IPS-15b (cell line): ENCODE results near the gene BRD1.
"Not testable (repeated sequence)": the region's sequence is repeated elsewhere in the genome, so short reads cannot be mapped to it uniquely, and the experiment has no call there.

Experiments used
- H3K27me3 ChIP-seq: one replicate; pipeline ENCODE4 v1.6.1; 2013; ENCODE audit warnings: low read length; ENCODE audit not compliant: control insufficient read depth, insufficient read depth
- H3K36me3 ChIP-seq: one replicate; pipeline ENCODE4 v1.6.1; 2013; ENCODE audit warnings: low read length; ENCODE audit not compliant: control insufficient read depth, insufficient read depth
- H3K4me1 ChIP-seq: one replicate; pipeline ENCODE4 v1.6.1; 2013; ENCODE audit warnings: mild to moderate bottlenecking, low read length; ENCODE audit not compliant: control insufficient read depth, insufficient read depth
- H3K4me3 ChIP-seq: one replicate; pipeline ENCODE4 v1.5.1; 2013; ENCODE audit warnings: low read depth, low read length
- H3K9ac ChIP-seq: one replicate; pipeline ENCODE4 v1.6.1; 2013; ENCODE audit warnings: low read depth, mild to moderate bottlenecking, low read length
- H3K9me3 ChIP-seq: one replicate; pipeline ENCODE4 v1.6.1; 2013; ENCODE audit warnings: mild to moderate bottlenecking, low read length; ENCODE audit not compliant: control insufficient read depth, insufficient read depth

Gene BRD1

DNA sequence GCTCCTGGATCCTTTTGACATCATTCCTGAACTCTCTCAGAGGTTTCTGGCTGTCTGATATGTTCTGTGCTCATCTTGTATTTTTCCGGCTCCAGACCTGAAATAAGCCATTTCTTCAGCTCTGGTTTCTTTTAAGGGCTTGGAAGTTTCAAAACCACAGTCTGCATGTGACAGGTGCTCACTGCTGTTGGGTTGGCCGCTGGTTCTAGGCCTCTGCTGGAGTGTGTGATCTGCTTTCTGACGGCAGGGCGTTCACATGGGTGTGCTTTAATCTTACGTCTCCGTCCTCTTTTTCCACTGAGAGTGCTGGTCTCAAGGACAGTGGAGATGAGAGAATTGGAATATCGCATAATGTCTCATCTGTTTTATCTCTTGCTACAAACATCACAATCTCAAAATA, 36.3 kb upstream of the BRD1 start:
- Histone ChIP-seq H3K4me3 (no peak overlapping the region), H3K4me1 (no peaks in the 10 kb centered on the region), H3K9ac (no peak overlapping the region), H3K9me3 (no peaks in the 10 kb centered on the region), H3K36me3 (peaks cover 2% of the 10 kb centered on the region), H3K27me3 (no peaks in the 10 kb centered on the region)

DNA sequence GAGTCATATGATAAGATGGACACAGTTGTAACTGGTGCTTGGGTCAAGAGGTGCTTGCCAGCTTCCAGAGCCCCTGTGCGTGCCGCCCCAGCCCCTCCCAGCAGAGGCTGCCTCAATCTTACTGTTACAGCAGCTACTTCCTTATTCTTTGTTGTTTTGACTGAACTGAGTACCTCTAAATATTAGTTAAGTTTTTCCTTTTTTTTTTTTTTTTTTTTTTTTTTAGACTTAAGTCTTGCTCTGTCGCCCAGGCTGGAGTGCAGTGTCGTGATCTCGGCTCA, 34.8 kb upstream of the BRD1 start:
- Histone ChIP-seq H3K4me1 (no peaks in the 10 kb centered on the region), H3K4me3 (no peak overlapping the region), H3K36me3 (no peaks in the 10 kb centered on the region), H3K27me3 (no peaks in the 10 kb centered on the region), H3K9me3 (no peaks in the 10 kb centered on the region), H3K9ac (no peak overlapping the region)

DNA sequence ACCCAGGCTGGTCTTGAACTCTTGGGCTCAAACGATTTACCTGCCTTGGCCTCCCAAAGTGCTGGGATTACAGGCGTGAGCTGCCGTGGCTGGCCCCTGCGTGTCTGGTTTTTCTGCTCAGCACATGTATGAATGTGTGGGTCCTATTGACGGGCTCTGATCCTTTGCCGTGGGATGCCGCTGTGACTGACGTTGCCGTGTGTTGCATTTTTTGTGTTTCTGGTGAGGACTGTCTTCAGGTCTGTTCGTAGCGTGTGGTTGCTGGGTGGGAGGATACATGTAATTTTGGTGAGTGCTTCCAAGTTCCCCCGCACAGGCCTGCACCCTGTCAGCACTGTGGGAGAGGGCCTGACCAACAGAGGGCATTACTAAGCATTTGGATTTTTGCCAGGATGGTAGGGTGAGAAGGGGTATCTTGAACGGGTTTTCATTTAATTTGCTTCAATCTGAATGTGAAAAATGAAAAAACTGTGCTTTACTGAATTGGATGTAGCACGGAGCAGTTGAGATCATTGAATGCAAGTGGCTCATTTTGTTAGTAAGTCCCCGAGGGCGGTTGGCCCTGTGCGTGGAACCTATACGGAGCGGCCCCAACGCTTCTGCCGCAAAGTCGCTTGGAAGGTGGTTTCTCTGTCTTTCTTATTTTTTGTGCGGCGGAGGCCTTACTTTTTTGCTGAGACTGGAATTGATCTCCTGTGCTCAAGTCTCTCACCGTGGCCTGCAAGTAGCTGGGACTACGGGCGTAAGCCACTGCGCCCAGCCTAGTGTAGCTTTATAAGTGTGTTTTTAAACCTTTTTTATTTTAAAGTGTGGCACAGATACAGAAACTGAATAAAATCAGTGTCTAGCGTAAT, 34.2 kb upstream of the BRD1 start:
- Histone ChIP-seq H3K9me3 (no peaks in the 10 kb centered on the region), H3K4me3 (no peak overlapping the region), H3K9ac (no peak overlapping the region), H3K4me1 (no peaks in the 10 kb centered on the region), H3K36me3 (no peaks in the 10 kb centered on the region), H3K27me3 (no peaks in the 10 kb centered on the region)

DNA sequence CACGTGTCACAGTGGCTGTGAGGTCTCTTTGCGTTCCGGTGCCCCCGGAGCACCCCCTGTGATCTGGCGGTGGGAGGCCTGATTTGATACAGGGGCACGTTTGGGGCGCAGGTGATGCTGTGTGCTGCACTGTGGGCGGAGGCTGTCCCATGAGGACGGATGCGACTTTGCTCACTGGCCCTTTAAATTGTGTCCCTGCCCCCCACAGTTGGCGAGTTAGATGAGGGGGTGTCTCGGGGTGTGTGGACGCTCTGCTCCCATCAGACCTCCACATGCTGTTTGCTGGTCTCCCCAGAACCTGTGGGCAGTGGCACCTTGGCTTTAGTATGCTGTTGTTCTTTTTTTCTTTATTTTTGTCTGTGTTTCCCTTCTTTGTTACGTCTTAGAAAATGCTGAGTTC, 31.2 kb upstream of the BRD1 start:
- Histone ChIP-seq H3K9me3 (no peaks in the 10 kb centered on the region), H3K9ac (no peak overlapping the region), H3K4me3 (no peak overlapping the region), H3K4me1 (peaks cover 9% of the 10 kb centered on the region), H3K36me3 (no peaks in the 10 kb centered on the region), H3K27me3 (no peaks in the 10 kb centered on the region)

DNA sequence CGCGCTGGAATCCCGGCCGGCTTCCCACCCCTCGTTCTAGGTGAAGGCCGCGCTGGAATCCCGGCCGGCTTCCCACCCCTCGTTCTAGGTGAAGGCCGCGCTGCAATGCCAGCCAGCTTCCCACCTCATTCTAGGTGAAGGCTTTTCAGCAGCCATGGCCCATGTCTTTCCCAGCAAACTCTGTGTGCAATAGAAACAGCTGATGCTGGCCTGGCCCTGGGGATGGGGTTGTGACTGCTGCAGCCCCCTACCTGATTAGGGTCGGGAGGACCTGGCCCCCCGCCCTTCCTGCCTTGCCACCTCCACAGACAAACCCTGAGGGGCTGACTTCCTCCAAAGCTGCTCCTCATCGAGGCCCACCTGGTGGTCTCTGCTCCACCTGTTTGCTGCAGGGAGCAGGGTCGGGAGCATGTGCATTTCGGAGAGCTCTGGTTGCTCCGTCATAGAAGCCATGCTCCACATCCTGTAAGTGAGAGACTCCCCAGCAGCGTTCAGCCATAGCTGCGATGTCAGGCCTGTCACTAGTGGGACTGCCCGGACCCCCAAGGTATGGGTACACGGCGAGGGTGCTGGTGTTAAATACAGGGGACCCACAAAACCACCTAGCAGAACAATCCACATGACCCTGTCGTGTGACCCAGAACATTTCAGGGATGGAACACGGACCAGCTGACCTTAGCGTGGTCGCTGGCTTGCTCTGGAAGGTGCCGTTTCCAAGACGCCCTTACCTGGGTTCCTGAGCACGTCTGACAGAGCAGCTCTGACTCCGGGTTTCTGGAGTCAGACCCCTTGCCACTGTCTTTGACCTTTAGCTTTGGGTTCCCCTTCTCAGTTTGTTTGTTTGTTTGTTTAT, 29.3 kb upstream of the BRD1 start:
- Histone ChIP-seq H3K27me3 (peaks cover 8% of the 10 kb centered on the region), H3K4me1 (peaks cover 9% of the 10 kb centered on the region), H3K9me3 (no peaks in the 10 kb centered on the region), H3K9ac (no peak overlapping the region), H3K36me3 (no peaks in the 10 kb centered on the region), H3K4me3 (no peak overlapping the region)

DNA sequence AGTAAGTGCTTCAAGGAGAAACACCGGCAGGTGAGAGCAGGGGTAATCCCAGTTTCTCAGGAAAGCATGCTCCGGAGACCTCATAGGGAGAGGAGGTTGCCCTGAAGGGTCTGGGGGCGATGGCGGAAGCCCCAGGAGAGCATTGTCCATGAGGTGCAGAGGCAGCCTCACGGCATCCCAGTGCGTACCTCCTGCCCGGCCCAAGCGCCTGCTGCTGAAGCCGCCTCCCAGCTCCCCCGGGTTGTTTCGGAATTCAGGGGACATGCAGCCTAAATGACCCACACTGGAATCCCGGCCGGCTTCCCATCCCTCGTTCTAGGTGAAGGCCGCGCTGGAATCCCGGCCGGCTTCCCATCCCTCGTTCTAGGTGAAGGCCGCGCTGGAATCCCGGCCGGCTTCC, 28.7 kb upstream of the BRD1 start:
- Histone ChIP-seq H3K9ac (peak overlapping the region; percentile 32), H3K4me3 (no peak overlapping the region)

DNA sequence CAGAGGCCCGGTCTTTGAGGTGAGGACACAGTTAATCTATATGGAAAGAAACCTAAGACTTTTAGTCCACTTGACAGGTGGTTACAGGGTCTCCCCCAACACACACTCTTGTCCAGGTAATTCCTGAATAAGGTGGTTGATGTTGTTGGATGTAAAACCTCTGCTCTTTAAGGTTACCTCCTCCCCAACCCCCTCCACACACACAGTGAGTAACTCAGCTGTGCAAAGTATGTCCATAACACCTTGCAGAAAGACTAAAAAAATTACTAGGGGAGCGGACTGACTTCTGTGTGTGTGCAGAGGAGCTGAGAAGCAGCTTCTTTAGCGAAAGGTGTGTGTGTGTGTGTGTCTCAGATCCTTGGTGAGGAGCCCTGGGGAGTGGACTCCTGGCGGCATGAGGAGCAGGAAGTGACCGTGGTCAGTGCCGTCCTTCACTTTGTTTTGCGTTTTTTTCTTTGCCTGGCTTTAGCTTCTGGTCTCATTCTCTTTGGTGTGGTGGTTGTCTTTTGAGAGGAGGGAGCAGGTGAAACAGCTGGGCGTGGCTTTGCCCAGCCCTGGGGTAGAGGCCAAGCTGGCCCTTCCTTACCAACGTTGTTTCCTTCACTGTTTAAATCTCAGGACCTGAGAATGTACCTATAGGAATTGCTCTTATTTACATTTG, 27.7 kb upstream of the BRD1 start:
- Histone ChIP-seq H3K4me1 (peaks cover 9% of the 10 kb centered on the region), H3K9ac (no peak overlapping the region), H3K4me3 (no peak overlapping the region)

More for the DNA sequence above, 28.7 kb upstream of the BRD1 start:
- H3K36me3 ChIP-seq, result no peaks in the 10 kb centered on the region
- no peaks in the 10 kb centered on the region for H3K9me3 ChIP-seq
- peaks cover 14% of the 10 kb centered on the region for H3K27me3 ChIP-seq
- peaks cover 9% of the 10 kb centered on the region for H3K4me1 ChIP-seq

DNA sequence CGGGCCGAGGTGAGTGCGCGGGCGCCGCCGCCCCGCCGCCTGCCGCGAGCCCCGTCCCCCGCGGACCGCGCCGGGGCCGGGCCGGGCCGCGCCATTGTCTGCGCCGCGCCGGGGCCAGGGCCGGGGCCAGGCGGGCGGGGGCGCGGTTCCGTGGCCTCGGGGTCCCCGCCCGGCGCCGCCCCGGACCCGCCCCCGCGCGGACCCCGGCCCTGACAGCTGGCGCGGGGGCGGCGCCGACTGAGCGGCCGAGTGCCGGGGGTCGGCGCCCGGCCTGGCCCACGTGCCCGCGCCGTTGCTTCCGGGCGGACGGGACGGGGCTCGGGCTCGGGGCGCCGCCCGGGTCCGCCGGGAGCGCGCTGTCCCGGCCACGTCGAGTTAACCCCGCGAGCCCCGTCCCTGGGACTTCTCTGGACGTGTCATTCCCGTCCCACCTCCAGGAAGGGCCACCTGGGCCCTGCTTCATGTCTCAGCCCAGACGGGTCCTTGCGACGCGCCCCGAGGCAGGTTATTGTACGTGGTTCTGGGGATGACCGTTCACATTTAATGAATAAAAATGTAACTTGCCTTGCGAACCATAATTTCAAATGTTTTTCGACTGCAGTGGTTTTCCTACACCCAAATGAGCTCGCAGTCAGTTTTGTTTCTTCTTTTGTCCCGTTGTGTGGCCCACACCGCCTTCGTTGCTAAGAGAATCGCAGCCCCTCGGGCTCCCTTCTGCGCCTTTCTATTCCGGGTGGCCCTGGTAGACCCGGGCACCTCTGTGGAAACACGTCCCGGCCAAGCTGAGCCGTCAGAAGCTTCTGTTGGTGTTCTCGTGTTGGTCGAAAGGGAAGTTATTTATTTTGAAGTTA, 26.5 kb upstream of the BRD1 start:
- Histone ChIP-seq H3K36me3 (no peaks in the 10 kb centered on the region), H3K9me3 (no peaks in the 10 kb centered on the region), H3K27me3 (peaks cover 35% of the 10 kb centered on the region), H3K4me3 (peak overlapping the region; percentile 91), H3K4me1 (peaks cover 9% of the 10 kb centered on the region), H3K9ac (no peak overlapping the region)

More for the DNA sequence above, 27.7 kb upstream of the BRD1 start:
- H3K9me3 ChIP-seq, result no peaks in the 10 kb centered on the region
- H3K36me3 ChIP-seq, result no peaks in the 10 kb centered on the region
- H3K27me3 ChIP-seq, result peaks cover 24% of the 10 kb centered on the region

DNA sequence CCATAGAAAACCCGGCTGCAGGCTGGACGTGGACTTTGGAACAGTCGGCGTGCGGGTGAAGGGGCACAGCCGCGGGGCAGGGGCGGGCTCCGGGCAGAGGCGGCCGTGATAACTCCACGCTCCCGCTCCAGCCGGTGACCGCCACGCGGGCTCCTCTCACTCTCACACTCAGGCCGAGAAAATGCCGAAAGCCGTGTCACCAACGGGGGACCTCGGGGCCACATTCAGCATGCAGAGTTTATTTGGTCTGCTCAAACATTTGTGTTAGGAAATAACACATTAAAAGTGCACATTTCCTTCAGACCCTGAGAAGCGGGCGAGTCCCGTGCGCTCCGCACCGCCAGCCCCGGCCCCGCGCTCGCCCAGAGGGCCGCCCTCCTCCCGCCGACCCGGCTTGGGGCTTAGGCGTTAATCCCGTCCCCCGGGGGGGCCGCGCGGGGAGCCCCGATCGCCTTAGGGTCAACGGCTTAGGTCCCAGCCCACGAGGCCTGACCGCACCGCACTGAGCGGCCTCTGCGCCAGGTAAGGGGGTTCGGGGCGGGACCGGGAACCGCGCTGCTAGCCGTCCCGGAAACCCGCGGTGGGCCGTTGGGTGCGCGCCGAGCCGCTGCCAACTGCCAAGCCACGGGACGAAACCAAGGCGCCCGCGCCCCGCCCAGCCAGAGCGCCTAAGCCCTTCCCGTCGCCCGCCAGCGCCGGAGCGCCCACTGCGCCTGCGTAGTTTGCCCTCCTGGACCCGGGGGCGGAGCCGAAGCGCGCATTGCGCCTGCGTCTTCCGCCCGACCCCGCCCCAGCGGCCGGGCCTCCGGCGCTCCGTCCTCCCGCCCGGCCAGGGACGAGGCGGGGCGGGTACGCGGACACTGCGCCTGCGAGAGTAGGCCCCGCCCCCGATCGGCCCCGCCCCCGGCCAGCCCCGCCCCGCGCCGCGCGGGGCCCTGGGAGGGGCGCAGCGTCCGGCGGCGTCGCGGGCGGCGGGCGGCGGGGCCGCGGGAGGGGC, 25.5 kb upstream of the BRD1 start, which contains the start of gene ZBED4:
Gene ZBED4, plus strand, starts transcription at position 947 of the 997 bp plus-strand sequence. CDS start 29,819 bp downstream, outside the sequence.
- no peaks in the 10 kb centered on the region for H3K36me3 ChIP-seq
- H3K9me3 ChIP-seq, result no peaks in the 10 kb centered on the region
- peaks cover 40% of the 10 kb centered on the region for H3K27me3 ChIP-seq
- H3K4me3 ChIP-seq, result peak within 1 kb of the TSS; percentile 91
- peaks cover 9% of the 10 kb centered on the region for H3K4me1 ChIP-seq
- H3K9ac ChIP-seq, result peak within 1 kb of the TSS; percentile 54

DNA sequence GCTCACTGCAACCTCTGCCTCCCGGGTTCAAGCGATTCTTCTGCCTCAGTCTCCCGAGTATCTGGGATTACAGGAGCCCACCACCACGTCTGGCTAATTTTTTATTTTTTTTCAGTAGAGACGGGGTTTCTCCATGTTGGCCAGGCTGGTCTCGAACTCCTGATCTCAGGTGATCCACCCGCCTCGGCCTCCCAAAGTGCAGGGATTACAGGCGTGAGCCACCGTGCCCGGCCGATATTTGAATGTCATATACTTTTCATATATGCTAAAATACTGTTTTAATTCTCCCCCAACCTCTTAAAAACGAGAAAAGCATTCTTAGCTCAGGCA, 24.9 kb upstream of the BRD1 start:
- H3K4me3 ChIP-seq, result peak overlapping the region; percentile 77
- H3K4me1 ChIP-seq, H3K36me3 ChIP-seq, H3K9ac ChIP-seq, H3K9me3 ChIP-seq: not testable (repeated sequence)
- H3K27me3 ChIP-seq, result peaks cover 47% of the 10 kb centered on the region
